Lung microvascular endothelial cell (primary cell): ENCODE measurements around the gene ALKBH1. TPM values are rescaled to one million over a fixed set of nuclear protein-coding genes. Genes with fewer than 3 reads are reported as not detected.
"Not testable (repeated sequence)": the region's sequence is repeated elsewhere in the genome, so short reads cannot be mapped to it uniquely, and the experiment has no call there.

Source experiments
- DNase-seq, 2 donors: peaks; one replicate each; pipeline versions ENCODE4 v3.0.0 to v3.0.0-alpha.2; 2010; ENCODE audit warnings: low read depth in 2 of 2
- total RNA-seq: library from RNA; depleted of rRNA; stranded (reverse); fragments of >200 nt; gene quantifications from 2 replicates; pipeline ENCODE4 v1.2.1, GENCODE V29; 2014

ALKBH1 gene, protein sequence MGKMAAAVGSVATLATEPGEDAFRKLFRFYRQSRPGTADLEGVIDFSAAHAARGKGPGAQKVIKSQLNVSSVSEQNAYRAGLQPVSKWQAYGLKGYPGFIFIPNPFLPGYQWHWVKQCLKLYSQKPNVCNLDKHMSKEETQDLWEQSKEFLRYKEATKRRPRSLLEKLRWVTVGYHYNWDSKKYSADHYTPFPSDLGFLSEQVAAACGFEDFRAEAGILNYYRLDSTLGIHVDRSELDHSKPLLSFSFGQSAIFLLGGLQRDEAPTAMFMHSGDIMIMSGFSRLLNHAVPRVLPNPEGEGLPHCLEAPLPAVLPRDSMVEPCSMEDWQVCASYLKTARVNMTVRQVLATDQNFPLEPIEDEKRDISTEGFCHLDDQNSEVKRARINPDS
- total RNA-seq: 5.9 and 6.7 TPM in 2 replicates

DNA sequence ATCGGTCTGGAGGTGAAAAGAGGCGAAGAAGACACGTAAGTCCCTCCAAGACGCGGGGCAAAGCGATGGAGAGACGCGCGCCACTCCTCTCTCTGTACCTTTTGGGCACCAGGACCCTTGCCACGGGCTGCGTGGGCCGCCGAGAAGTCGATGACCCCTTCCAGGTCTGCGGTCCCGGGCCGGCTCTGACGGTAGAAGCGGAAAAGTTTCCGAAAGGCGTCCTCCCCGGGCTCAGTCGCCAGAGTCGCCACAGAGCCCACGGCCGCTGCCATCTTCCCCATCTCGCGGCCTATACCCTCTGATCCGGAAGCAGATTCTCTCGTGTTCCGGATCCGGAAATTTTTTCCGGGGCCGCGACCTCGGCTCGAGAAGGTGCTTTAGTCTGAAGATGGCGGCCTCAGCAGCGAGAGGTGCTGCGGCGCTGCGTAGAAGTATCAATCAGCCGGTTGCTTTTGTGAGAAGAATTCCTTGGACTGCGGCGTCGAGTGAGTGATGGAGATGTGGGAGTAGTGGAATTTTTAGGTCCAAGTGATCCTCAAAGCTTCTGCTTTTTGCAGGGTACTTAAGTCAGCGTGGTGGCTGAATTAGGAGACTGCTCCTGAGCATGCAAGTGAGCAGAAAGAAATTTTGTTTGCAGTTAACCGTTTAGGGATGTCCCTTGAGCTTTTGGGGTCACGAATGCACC lies at the start of gene ALKBH1, which contains the start of gene SLIRP:
Gene ALKBH1, minus strand, starts transcription at position 300 of the 685 bp plus-strand sequence. Its CDS starts 19 bp downstream, at position 281.
Gene SLIRP, plus strand, starts transcription at position 380 of the 685 bp plus-strand sequence. Its CDS starts 9 bp downstream, at position 389.
- DNase-seq: peak; percentile 82 to 83

DNA sequence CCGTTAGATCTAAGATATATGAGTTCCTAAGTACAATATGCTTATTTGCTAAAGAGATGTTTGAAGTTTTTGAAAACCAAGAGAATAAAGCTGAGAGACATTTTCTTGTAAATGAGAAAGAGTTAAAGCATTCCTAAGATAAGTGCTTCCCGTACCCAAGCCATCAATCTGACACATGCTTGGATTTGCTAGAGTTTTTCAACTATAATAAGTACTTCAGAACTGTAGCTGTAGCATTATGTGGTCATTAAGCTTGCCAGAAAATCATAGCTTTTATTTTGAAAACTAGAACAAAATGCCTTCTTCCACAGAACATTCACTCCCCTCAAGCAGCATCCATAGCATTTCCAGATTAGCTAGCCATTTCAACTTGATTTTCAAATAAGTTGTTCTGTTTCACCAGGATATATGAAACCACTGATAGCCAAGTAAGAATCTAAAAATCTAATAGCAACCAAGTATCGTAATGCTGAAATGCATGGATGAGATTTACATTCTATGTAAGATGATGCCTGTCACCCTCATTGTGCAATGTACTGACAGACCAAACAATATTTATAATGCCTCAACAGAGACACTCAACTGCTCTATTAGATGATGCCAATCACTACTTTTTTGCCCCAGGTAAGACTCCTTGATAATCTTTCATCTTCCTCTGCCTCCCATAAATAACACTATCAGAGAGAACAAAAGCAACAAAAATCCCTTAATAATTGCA lies 45.1 kb upstream of the ALKBH1 start:
- no peak for DNase-seq

DNA sequence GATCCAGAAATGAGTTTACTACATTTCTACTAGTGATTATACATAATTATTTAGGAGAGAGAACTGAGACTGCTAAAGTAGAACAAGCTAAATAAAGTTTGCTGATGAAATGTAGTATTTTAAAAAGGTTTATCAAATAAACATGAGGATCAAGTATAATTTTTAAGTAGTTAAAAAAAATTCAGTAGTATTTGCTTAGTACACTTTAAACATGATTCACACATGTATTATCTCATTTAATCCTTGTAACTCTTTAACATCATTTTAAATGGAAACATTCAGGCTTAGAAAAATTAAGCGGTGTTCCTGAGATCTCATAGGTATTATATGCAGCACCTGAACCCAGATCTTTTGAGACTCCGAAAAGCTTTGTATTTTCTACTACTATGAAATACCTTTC lies 44.4 kb upstream of the ALKBH1 start:
- no peak for DNase-seq

DNA sequence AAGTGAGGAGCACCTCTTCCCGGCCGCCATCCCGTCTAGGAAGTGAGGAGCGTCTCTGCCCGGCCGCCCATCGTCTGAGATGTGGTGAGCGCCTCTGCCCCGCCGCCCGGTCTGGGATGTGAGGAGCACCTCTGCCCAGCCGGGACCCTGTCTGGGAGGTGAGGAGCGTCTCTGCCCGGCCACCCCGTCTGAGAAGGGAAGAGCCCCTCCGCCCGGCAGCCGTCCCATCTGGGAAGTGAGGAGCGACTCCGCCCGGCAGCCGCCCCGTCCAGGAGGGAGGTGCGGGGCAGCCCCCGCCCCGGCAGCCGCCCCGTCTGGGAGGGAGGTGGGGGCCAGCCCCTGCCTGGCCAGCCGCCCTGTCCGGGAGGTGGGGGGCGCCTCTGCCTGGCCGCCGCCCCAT lies 39.6 kb upstream of the ALKBH1 start:
- not testable (repeated sequence) for DNase-seq

DNA sequence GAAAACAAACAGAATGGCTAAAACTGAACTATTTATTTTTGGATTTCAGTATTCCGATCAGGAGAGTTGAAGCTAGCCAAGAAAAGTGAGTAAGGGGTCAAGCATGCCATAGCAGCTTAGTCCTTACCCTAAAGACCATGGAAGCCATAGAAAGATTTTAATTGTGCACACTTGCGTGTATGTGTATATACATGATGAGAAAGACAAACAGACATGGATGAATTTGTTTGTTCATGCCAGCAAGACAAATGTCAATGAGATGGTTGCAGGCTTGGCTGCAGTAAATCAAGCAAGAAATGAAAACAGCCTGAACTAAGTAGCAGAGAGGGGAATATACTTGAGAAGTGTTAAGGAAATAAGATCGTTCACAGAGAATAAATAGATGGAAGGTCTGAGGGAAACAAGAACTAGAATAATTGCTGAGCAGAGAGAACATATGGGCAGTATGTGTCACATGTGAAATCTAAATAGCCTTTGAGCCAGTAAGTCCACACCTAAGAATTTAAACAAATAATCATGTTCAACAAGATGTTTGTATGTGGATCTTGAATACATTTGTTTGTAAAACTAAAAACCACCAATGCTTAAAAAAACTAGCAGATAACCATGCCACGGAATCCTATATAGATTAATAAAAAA lies 38.4 kb upstream of the ALKBH1 start:
- no peak for DNase-seq

DNA sequence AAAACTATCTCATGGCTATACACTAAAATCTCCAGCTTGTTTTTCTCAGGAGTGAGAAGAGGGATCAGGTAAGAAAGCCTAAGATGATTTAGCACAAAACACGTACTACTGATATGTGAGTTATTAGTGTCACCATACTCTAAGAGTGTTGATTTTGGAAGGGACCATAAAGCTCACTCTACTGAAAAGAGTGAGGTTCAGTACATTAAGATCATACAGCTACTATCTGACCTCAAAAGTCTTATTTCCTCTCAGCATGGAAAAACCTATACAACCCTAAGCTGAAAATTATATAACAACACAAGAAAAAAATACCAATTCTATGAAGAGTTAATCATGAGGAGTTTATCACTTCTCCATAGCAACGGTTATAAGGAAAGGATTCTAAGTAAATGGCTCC lies 33.6 kb upstream of the ALKBH1 start:
- DNase-seq: no peak

DNA sequence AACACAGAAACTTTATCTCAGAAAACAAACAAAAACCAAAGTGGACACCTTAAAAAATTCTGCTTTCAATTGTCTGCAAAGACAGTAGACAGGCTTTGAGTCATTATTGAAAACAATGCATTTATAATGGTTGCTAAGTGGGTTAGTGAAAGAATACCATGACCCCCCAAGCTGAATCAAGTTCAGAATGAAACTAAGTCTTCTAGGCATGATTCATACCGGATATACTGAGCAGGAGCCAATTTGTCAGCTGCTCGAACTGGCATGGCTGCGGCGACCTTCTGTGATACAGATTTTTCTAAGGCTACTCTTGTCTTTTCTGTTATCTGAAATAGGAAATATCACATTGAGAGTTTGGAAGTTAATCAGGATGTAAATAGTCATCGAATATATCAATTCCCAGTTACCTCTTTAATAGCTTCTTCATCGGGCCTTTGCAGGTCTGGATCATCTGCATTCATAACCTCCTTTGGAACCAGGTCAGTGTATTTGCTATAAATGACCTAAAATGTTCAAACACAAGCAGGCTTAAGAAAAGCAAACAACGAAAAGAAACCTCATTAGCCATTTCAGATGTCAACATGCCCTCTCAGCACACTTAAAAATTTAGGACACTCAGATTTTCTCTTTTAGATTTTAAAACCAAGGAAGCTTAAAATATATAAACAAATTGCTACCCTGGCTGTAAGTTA lies 30.9 kb upstream of the ALKBH1 start:
- DNase-seq: peak; percentile 83 to 95

DNA sequence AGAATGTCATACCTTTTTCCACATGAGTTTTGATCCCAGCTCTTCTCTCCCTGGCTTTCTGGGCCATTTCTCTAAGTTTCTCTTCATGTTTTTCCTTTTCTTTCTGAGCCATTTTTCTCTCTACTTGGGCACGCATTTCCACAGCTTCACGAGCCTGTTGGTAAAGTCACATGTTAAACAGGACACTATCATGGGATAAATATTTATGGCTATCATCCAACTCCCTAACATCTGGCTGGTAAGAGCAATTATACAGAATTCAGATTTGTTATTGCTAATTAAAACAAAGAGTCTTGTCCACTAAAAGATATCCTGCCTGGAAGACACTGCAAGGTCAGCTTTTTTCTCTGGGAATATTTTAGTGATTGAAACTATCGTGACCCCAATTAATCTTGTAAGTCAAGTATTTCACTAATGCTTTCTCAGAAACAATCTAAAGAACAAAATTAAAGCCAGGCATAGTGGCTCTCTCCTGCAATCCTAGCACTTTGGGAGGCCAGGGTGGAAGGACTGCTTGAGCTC lies 23.2 kb upstream of the ALKBH1 start:
- peak in 1 of 2 donors; percentile 12 for DNase-seq

DNA sequence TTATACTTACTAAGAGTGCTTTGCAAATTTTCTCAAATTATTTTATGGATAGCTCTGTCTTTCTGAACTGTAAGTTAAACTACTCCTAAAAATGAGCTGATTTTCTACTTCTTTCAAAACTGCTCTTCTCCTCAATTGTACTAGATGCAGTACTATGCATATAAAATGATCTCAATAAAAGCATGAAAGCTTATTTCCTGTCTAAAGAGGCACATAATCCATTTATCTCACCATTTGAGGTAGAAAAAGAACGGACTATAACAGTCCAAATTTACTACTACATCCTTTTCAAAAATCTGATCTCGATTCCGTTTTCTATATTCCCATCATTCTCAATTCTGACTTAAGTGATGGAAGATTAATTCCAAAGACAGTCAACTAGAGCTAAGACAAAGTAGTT lies 14.5 kb upstream of the ALKBH1 start:
- DNase-seq: no peak

DNA sequence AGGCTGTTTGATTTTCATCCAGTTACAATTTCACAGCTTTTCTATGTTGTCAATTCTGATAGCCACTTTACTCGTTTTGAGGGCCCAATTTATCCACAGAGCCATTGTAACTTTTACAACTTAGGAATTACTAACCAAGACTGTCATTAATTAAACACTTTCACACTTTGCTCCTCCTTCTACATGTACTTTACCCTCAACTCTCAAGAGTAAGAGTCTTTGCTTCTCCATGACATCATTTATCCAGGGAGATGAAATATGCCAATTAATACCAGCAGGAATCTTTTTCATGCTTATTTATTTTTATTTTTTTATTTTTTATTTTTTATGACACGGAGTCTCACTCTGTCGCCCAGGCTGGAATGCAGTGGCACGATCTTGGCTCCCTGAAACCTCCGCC lies 13.6 kb upstream of the ALKBH1 start:
- no peak for DNase-seq

DNA sequence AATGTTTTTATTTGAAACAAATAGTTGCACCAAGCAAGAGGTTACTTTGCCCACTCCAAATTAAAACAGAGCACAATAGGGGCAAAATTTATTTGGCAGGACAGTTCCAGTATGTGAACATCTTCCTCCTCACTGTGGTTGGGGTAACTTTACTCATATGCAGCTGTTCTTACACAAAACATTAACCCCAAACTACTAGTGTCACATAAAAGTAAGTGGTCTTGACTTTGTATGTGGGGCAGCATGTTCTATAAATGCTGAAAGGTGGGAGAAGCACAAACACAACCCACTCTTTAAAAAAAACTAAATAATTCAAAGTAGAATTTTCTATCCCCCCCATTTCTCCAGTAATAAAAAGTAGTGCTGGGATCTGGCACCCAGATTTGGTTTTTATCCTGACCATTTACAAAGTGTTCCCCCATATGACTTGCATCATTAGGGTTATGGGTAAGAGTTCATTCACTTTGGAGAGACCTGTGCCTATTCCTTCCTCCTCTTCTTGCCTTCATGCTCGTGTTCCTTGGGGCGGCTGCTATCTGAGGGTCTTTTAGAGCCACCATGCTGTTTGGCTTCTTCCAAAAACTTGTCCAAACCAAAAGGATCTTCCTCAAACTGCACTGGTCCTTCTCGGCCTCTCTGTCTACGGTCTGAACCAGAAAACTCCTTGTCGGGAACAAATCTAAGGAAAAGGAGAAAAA lies 9.9 kb upstream of the ALKBH1 start:
- DNase-seq: no peak

DNA sequence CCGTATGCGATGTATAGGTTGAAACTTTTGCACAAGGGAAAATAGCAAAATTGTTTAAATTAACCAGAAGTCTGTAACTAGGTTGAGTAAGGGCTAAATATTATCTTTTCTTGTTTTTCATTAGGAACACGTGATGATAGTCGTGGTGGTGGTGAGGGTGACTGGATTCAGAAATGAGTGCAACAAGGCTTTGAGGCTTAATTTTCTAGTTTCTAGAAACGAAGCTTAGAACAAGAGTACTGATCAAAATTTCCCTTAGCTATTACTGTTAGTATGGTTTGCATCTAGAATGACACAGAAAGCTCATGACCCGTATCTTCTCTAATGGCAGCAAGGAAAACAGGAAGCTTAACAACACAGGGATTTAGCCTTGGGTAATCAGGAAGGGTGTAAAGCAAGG lies 7.1 kb upstream of the ALKBH1 start:
- no peak for DNase-seq

DNA sequence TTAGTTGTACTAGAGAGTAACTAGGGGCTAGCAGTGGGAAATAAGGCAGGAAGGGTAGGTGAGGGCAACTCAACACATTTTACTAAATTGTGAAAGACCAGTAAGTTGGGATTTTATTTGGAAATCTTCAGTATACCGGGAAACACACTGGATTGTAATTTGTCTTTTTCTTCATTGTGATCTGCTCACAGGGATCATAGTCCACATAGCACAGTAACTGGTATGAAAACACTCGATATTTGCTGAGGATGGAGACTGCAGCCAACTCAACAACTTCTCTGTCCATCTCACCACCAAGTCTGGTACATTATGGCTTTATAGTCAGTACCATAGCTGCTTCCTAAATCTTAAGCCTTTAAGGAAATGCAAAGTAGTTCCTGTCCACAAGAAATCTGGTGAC lies 2.5 kb upstream of the ALKBH1 start:
- DNase-seq: no peak

DNA sequence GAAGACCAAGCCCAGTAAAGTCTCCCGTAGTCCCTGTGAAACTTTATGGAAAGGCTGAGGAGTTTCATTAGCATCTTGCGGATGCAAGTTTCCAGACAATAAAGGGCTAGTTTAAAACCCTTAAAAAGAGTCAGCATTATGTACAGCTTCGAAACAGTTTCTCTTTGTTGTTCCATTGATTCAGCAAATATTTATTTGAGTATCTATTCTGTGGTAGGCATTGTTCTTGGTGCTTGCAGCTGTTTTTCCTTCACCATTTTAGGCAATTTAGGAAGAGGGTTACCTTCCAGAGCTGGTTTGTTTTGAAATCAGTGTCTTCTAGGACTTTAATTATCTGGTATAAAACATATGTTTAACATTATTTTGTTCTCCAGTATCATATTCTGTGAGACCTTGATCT lies 1.6 kb upstream of the ALKBH1 start:
- no peak for DNase-seq

DNA sequence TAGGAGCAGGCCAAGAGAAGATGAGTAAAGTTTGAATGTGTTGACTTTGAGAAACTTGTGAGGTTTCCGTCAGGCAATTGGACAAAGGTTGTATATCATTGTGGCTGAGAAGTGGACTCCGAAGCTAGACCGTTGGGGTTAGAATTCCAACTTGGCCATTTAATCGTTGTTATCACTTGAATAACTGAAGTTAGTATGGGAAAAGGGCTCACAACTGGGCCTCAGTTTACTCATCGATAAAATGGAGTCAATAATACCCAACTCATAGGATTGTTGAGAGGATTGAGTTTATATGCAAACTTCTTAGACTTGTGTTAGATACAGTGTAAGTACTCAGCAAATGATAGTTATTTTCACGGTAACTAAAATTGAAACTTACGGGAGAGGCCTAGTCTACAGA lies 926 bp upstream of the ALKBH1 start:
- DNase-seq: no peak

DNA sequence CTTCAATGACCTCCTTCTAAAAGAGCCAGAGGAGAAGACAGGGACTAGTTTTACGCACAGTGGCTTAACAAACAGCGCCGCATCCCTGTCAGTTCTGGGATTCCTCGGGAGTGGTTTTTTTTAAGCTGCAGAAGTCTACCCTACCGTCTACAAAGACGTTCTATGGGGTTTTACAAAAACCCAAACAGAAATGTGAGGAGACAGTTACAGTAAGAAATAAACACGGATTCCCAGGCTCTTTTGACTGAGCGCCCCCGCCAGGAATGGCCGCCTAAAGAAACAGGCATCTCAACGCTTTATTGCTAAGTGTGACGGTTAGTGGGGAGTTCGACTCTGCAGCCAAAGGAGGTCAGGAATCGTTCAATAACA lies 484 bp downstream of the ALKBH1 start:
- peak; percentile 53 to 68 for DNase-seq

DNA sequence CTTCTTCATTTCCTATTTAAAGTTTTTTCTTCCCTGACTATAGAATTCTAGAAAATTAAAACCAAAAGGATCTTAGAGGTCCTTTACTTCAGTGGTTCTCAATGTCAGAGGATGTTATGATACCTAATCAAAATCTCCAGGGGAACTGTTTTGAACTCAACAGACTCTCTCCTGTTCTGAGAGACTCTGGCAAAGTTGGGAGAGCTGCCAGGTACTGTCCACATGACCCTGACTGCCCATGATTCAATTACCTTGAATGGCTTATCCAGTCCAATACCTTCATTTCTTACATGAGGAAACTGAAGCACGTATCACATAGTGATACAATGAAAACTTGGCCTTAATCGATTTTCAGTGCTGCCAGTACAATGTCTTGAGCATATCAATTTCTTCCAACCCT lies 16.6 kb downstream of the ALKBH1 start:
- peak in 1 of 2 donors; percentile 30 for DNase-seq

DNA sequence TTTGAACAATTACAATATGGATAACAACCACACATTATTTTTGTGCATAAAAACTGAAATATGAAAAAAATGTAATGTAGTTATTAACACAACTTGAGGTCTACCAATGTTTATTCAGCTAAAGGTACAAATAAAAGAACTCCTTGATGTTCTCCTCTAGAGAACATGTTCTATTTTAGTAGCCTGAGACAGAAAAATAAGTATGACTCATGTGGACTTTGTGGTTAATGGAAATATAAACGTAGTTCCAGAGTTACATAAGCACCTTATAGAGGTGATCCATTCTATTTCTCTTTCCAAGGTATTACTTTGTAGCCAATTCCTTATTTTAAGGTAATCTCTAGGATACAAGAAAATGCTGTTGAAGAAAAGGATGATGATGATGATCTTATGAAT lies 25.7 kb downstream of the ALKBH1 start:
- peak in 1 of 2 donors; percentile 30 for DNase-seq

DNA sequence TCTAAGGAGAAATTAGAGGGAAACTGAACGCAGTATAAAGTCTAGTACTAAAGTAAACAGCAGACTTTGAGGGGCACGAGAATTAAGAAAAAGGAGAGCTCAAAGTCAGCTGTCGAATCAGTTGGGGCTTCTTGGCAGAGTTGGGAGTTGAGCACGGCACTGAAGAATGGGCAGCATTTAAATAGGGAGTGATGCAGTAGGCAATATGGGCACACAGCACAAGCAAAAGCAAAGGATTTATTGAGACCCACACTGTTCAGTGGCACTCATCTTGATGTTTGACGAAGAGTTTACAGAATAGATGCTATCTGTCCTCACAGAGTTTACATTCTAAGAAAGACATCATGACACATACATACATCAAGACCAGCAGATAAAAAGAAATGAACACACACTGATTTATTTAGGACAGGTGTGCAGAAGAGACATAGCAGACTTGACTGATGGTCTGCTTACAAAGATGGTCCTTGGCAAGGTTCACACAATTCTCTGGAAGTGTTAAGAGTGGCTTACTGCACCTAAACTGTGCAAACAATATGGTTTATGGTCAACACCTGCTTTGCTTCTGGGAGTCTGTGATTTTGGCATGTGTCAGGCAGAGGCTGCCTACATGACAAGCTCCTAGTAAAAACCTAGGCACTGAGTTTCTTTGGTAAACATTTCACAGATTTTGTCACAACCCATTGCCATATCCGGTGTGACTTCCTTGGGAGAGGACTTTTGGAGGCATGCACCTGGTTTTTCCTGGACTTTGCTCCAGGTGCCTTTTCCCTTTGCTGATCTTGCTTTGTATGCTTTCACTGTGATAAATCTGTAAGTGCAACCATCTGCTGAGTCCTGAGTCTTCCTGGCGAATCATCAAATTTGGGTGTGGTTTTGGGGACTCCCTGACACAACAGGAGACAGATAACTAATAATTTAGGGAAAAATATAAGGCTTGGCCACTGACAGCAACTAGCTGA lies 26.3 kb downstream of the ALKBH1 start:
- DNase-seq: peak in 1 of 2 donors; percentile 10
